Sigmoid colon (tissue), 7 donors: ENCODE measurements around the gene NTN1. TPM values are rescaled to one million over a fixed set of nuclear protein-coding genes. Genes with fewer than 3 reads are reported as not detected.
A peak's percentile ranks its signal among the peaks of the same experiment; 100 is the strongest.

ENCODE experiments used
- DNase-seq: peaks from one replicate; pipeline ENCODE4 v3.0.0-alpha.2; 2019
- H3K27ac ChIP-seq, 4 donors: fragments of 200-600 bp; sonication (generic); one replicate each; pipeline ENCODE4 v1.5.1; 2016 to 2019; ENCODE audit warnings: mild to moderate bottlenecking in 1 of 4
- H3K27me3 ChIP-seq, 3 donors: fragments of 200-600 bp; sonication (generic); one replicate each; pipeline ENCODE4 v1.5.1; 2019; ENCODE audit warnings: mild to moderate bottlenecking in 1 of 3
- H3K36me3 ChIP-seq, 4 donors: fragments of 200-600 bp; sonication (generic); one replicate each; pipeline ENCODE4 v1.5.1; 2016 to 2019
- H3K4me1 ChIP-seq, 4 donors: fragments of 200-600 bp; sonication (generic); one replicate each; pipeline ENCODE4 v1.5.1; 2017 to 2019
- H3K4me3 ChIP-seq, 4 donors: fragments of 200-600 bp; sonication (generic); one replicate each; pipeline ENCODE4 v1.5.1; 2017 to 2019; ENCODE audit warnings: mild to moderate bottlenecking in 2 of 4, moderate library complexity in 1 of 4
- H3K9me3 ChIP-seq, 4 donors: fragments of 200-600 bp in 3 of 4; sonication (generic) in 3 of 4; one replicate each; pipeline versions ENCODE4 v1.5.1 to v1.6.1; 2013 to 2019
- EP300 ChIP-seq, 4 donors: sonication (generic); formaldehyde crosslinking; IDR thresholded peaks; one replicate each; pipeline ENCODE4 v1.6.1; 2017; ENCODE audit warnings: antibody characterized with exemption in 4 of 4
- POLR2A ChIP-seq, 2 donors: fragments of 450-650 bp; IDR thresholded peaks; one replicate each; pipeline ENCODE4 v1.6.1; 2016; ENCODE audit warnings: antibody characterized with exemption in 2 of 2, mild to moderate bottlenecking in 2 of 2, moderate library complexity in 2 of 2
- POLR2AphosphoS5 ChIP-seq, 4 donors: sonication (generic); formaldehyde crosslinking; IDR thresholded peaks; one replicate each; pipeline ENCODE4 v1.6.1; 2017; ENCODE audit warnings: antibody characterized with exemption in 4 of 4
- WGBS, 2 donors: extraction: QIAGEN DNeasy Blood & Tissue Kit; methylation state at CpG; one replicate each; pipeline ENCODE4 v1.1.7; 2013; 5-methylcytosine and 5-hydroxymethylcytosine counted together
- intact Hi-C: fragments of 100-400 bp; cut with DNase I; formaldehyde crosslinking; loops from one replicate; pipeline ENCODE4 v1.15.1; 2023
- polyA plus RNA-seq, 3 donors: library from polyadenylated mRNA; stranded (reverse); fragments of 200-250 nt; gene quantifications; one replicate each; pipeline ENCODE4 v1.2.3, GENCODE V29; 2013
- total RNA-seq, 4 donors: library from RNA; depleted of rRNA; stranded (reverse); fragments of >200 nt; gene quantifications; one replicate each; pipeline ENCODE4 v1.1.0, GENCODE V29; 2016
- TF ChIP-seq, protein P1 (sequence below), 4 experiments: fragments of 450-650 bp in 3 of 4; fragments of 200-600 bp in 1 of 4; IDR thresholded peaks; one replicate each; pipeline ENCODE4 v1.5.1; 2016 to 2019; ENCODE audit warnings: antibody characterized with exemption in 4 of 4, mild to moderate bottlenecking in 3 of 4, moderate library complexity in 2 of 4
- donor health status: healthy with polysubstance abuse.
- donor health status: Bipolar disorder and iron deficiency.
- donor health status: healthy.

NTN1 gene
- total and polyA plus RNA-seq, 7 donors: 0.69 to 20.3 (median 10.5) TPM

DNA sequence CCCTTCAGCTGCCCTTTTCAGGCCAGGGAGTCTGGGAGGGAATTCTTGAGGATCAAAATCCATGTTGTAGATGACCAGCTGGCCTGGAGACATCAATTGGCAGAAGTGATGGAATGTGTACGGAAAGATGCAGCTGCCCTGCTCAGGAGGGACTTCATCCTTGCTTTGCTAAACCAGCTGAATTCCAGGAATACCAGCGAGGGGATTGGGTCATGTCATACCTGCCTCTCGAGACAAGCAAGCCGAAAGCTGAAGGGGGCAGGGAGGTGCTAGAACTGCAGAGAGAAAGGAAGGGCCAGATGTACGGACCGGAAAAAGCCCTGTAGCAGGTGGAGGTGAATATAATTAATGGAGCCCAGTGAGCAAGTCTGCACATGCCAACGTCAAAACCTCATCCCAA is 25.6 kb upstream of the NTN1 start:
- no peak overlapping the region for H3K27ac ChIP-seq
- H3K4me3 ChIP-seq: no peak overlapping the region
- TF ChIP-seq, protein P1, sequence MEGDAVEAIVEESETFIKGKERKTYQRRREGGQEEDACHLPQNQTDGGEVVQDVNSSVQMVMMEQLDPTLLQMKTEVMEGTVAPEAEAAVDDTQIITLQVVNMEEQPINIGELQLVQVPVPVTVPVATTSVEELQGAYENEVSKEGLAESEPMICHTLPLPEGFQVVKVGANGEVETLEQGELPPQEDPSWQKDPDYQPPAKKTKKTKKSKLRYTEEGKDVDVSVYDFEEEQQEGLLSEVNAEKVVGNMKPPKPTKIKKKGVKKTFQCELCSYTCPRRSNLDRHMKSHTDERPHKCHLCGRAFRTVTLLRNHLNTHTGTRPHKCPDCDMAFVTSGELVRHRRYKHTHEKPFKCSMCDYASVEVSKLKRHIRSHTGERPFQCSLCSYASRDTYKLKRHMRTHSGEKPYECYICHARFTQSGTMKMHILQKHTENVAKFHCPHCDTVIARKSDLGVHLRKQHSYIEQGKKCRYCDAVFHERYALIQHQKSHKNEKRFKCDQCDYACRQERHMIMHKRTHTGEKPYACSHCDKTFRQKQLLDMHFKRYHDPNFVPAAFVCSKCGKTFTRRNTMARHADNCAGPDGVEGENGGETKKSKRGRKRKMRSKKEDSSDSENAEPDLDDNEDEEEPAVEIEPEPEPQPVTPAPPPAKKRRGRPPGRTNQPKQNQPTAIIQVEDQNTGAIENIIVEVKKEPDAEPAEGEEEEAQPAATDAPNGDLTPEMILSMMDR (IDR thresholded peaks at IDR 0.05): no peak
- no peak for TF ChIP-seq EP300 (IDR thresholded peaks at IDR 0.05)
- TF ChIP-seq POLR2A (IDR thresholded peaks at IDR 0.05): no peak
- no peak for TF ChIP-seq POLR2AphosphoS5 (IDR thresholded peaks at IDR 0.05)
- WGBS, 2 donors: 88 to 89% methylated on average over 7 of the region's 7 CpGs
- H3K36me3 ChIP-seq: no peaks in the 10 kb centered on the region
- DNase-seq: no peak
- intact Hi-C loops: no loop called here
- peaks cover 0 to 4% (median 0%) of the 10 kb centered on the region in 4 donors for H3K4me1 ChIP-seq
- no peaks in the 10 kb centered on the region for H3K9me3 ChIP-seq
- peaks cover 0 to 4% (median 0%) of the 10 kb centered on the region in 3 donors for H3K27me3 ChIP-seq

DNA sequence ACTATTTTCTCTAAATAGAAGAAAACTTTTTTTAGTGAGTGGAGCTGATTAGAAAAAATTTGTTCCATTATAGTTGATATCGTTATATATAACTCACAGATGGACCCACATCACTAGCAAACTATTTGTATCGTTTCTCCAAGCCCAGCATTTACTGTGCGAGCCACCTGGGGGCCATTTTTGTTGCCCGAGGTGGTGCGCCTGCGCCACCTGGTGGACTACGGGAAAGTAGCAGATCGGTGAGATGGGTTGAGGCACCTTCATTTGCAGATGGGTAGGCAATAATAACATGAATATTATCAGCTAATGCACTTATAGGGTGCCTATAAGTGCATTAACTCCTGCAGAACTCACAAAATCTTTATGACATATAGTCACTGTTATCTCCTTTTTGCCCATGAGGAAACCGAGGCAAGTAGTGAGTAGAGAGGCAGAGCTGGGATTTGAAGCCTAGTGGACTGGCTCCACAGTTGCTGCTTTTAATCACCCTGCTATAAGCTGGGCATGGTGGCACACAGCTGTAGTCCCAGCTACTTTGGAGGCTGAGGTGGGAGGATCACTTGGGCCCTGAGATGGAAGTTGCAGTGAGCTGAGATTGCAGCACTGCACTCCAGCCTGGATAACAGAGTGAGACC is 23.2 kb upstream of the NTN1 start:
- DNase-seq: no peak
- Histone ChIP-seq H3K4me1 (peaks cover 0 to 10% (median 5%) of the 10 kb centered on the region in 4 donors), H3K36me3 (no peaks in the 10 kb centered on the region), H3K9me3 (no peaks in the 10 kb centered on the region), H3K27me3 (peaks cover 0 to 5% (median 0%) of the 10 kb centered on the region in 3 donors), H3K4me3 (no peak overlapping the region), H3K27ac (no peak overlapping the region)
- 7 to 8% methylated on average over 9 of the region's 9 CpGs for whole genome bisulfite sequencing, 2 donors
- intact Hi-C loops: no loop called here
- TF ChIP-seq, protein P1 (IDR thresholded peaks at IDR 0.05): peak in 3 of 4 experiments; percentile 51 to 71 (median 71)
- TF ChIP-seq EP300 (IDR thresholded peaks at IDR 0.05) (no peak), POLR2AphosphoS5 (IDR thresholded peaks at IDR 0.05) (no peak), POLR2A (IDR thresholded peaks at IDR 0.05) (no peak)

DNA sequence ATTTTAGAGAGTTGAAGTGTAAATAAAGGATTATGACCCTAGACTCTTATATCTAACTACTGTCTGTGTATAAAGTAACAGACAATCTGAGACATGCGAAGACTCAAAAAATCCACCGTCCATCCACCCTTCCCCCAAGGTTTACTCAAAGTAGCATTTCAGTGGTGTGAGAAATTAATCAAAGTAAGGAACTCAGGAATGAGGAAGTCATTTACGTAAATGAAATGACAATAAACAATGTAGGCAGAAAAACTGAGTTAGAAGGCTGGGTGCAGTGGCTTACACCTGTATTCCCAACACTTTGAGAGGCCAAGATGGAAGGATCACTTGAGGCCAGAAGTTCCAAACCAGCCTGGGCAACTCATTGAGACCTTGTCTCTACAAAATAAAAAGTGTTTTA is 19.8 kb upstream of the NTN1 start:
- Histone ChIP-seq H3K4me1 (peaks cover 0 to 42% (median 25%) of the 10 kb centered on the region in 4 donors), H3K9me3 (no peaks in the 10 kb centered on the region), H3K4me3 (no peak overlapping the region), H3K27ac (no peak overlapping the region), H3K36me3 (no peaks in the 10 kb centered on the region), H3K27me3 (peaks cover 0 to 13% (median 8%) of the 10 kb centered on the region in 3 donors)
- intact Hi-C loops: loop anchor here (5.0 kb wide), 1 partner anchor 156 kb away; no protein-coding TSS in a partner anchor
- WGBS, 2 donors: 20 to 49% methylated on average over 3 of the region's 3 CpGs
- DNase-seq: no peak
- TF ChIP-seq POLR2A (IDR thresholded peaks at IDR 0.05) (no peak), POLR2AphosphoS5 (IDR thresholded peaks at IDR 0.05) (no peak), EP300 (IDR thresholded peaks at IDR 0.05) (no peak)
- TF ChIP-seq, protein P1 (IDR thresholded peaks at IDR 0.05): no peak

DNA sequence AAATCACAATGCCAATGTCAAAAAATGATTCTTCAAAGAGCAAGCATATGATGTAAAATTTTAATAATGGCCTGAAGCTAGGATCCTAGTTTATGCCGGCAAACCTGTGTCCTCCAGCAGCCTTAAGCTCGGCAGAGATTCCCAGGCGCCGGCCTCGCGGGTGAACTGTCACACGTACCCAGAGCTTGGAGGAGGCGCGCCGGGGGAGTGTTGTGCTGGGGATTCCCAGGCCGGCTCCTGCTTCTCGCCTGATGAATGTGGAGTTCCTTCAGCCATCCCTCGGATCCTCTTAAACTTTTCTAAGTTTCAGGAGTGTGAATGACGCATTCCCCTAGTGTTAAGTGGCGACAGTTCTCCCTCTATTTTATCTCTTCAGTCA is 19.1 kb upstream of the NTN1 start:
- H3K27ac ChIP-seq: no peak overlapping the region
- no peak for TF ChIP-seq POLR2AphosphoS5 (IDR thresholded peaks at IDR 0.05)
- TF ChIP-seq EP300 (IDR thresholded peaks at IDR 0.05): no peak
- TF ChIP-seq, protein P1 (IDR thresholded peaks at IDR 0.05): no peak
- no peak for TF ChIP-seq POLR2A (IDR thresholded peaks at IDR 0.05)
- H3K9me3 ChIP-seq: no peaks in the 10 kb centered on the region
- DNase-seq: no peak
- WGBS, 2 donors: 12 to 18% methylated on average over 15 of the region's 15 CpGs
- no peaks in the 10 kb centered on the region for H3K36me3 ChIP-seq
- H3K27me3 ChIP-seq: peaks cover 0 to 13% (median 8%) of the 10 kb centered on the region in 3 donors
- H3K4me3 ChIP-seq: no peak overlapping the region
- intact Hi-C loops: loop anchor here (2.0 to 5.0 kb wide), 2 partner anchors 155 to 237 kb away; no protein-coding TSS in a partner anchor
- H3K4me1 ChIP-seq: peaks cover 0 to 48% (median 26%) of the 10 kb centered on the region in 4 donors
